ENCODE measurements around the gene RGS8.

- no peak for TF ChIP-seq CTCF (IDR thresholded peaks at IDR 0.05 in 2 of 3, conservative IDR thresholded peaks at IDR 0.05 in 1 of 3; ENCODE audit: control insufficient read depth in 2 of 3, extremely low read depth in 1 of 3, insufficient read depth in 1 of 3, low read depth in 3 of 3, low read length in 3 of 3)
- TF ChIP-seq POLR2A (IDR thresholded peaks at IDR 0.05; ENCODE audit: low read depth, low read length): no peak
- TF ChIP-seq SREBF2 (IDR thresholded peaks at IDR 0.05; ENCODE audit: low read length): no peak
- no peak for TF ChIP-seq RAD21 (IDR thresholded peaks at IDR 0.05; ENCODE audit: insufficient read depth, low read depth, low read length)
- no peak for TF ChIP-seq POLR2AphosphoS5 (IDR thresholded peaks at IDR 0.05; ENCODE audit: low read length)
- no peak for TF ChIP-seq PRDM15 (CRISPR knock-in tag; IDR thresholded peaks at IDR 0.05)
- no peak for TF ChIP-seq FOS (IDR thresholded peaks at IDR 0.05; ENCODE audit: borderline replicate concordance, extremely low read depth, insufficient read length)
These were observed 15.8 kb downstream of the RGS8 start for GRCh38 chr1:182668521-182669054.

Data from GM12878 (cell line).